IMR-90 (cell line): ENCODE data around the gene PPL. TPM values are rescaled to one million over a fixed set of nuclear protein-coding genes. Genes with fewer than 3 reads are reported as not detected.

Experiments
- ATAC-seq: fragments of 200-7000 bp; cut with Tn5 transposase; 2 replicates; pipeline ENCODE4 v1.9.1; 2020; ENCODE audit warnings: low read depth, mild to moderate bottlenecking, moderate library complexity
- BruUV-seq: library from RNA; stranded (reverse); fragments of 400-500 nt; replicated peaks from 2 replicates; lab custom pipeline; 2021; lab: Mats Ljungman, UMichigan
- CTCF ChIA-PET: fragments of 300-600 bp; formaldehyde crosslinking; extraction: SDS; loops from one replicate; lab custom pipeline; 2021; ENCODE audit warnings: antibody characterized with exemption; lab: Yijun Ruan, JAX
- POLR2A ChIA-PET: fragments of 300-600 bp; sonication (Branson Sonifier 250); formaldehyde crosslinking; loops from one replicate; lab custom pipeline; 2022; ENCODE audit warnings: antibody characterized with exemption; ENCODE audit not compliant: unreplicated experiment; lab: Charles Lee
- DNase-seq: peaks from one replicate; pipeline ENCODE4 v3.0.0; 2013
- H2AFZ ChIP-seq: replicated peaks from 2 replicates; pipeline ENCODE3; 2013; ENCODE audit warnings: low read length, mild to moderate bottlenecking; ENCODE audit not compliant: poor library complexity
- H2AK5ac ChIP-seq: 2 replicates; pipeline ENCODE4 v1.6.1; 2013; ENCODE audit warnings: low read depth, low read length, inconsistent platforms
- H2AK9ac ChIP-seq: replicated peaks from 2 replicates; pipeline ENCODE3; 2013; ENCODE audit warnings: mild to moderate bottlenecking, low read depth, low read length, moderate library complexity; ENCODE audit not compliant: poor library complexity
- H2BK120ac ChIP-seq: 2 replicates; pipeline ENCODE4 v1.6.1; 2013; ENCODE audit warnings: low read depth, low read length, inconsistent platforms
- H2BK15ac ChIP-seq: 3 replicates; pipeline ENCODE4 v1.6.1; 2013; ENCODE audit warnings: low read depth, low read length, inconsistent platforms
- H2BK20ac ChIP-seq: 2 replicates; pipeline ENCODE4 v1.6.1; 2013; ENCODE audit warnings: low read depth, mild to moderate bottlenecking, inconsistent platforms, low read length, moderate library complexity
- H2BK5ac ChIP-seq: 2 replicates; pipeline ENCODE4 v1.6.1; 2013; ENCODE audit warnings: mild to moderate bottlenecking, low read depth, low read length, inconsistent platforms; ENCODE audit not compliant: poor library complexity, severe bottlenecking
- H3K14ac ChIP-seq: replicated peaks from 2 replicates; pipeline ENCODE4 v1.6.1; 2013; ENCODE audit warnings: low read depth, low read length, inconsistent platforms
- H3K18ac ChIP-seq: 2 replicates; pipeline ENCODE4 v1.6.1; 2013; ENCODE audit warnings: low read depth, low read length, control low read depth
- H3K23ac ChIP-seq: 2 replicates; pipeline ENCODE4 v1.6.1; 2013; ENCODE audit warnings: low read depth, low read length, inconsistent platforms
- H3K27ac ChIP-seq: 2 replicates; pipeline ENCODE4 v1.5.1; 2013; ENCODE audit warnings: mild to moderate bottlenecking, control low read depth, low read length; ENCODE audit not compliant: insufficient read depth
- H3K27me3 ChIP-seq: 2 replicates; pipeline ENCODE4 v1.6.1; 2013; ENCODE audit warnings: low read length; ENCODE audit not compliant: control insufficient read depth, insufficient read depth
- H3K36me3 ChIP-seq: 2 replicates; pipeline ENCODE4 v1.6.1; 2013; ENCODE audit warnings: low read length, mixed read lengths; ENCODE audit not compliant: control insufficient read depth, insufficient read depth
- H3K4ac ChIP-seq: 2 replicates; pipeline ENCODE4 v1.6.1; 2013; ENCODE audit warnings: low read depth, low read length, inconsistent platforms
- H3K4me1 ChIP-seq: 2 replicates; pipeline ENCODE4 v1.6.1; 2013; ENCODE audit warnings: low read length, mixed read lengths; ENCODE audit not compliant: control insufficient read depth, insufficient read depth
- H3K4me2 ChIP-seq: 2 replicates; pipeline ENCODE4 v1.6.1; 2013; ENCODE audit warnings: low read depth, mild to moderate bottlenecking, control low read depth, low read length, moderate library complexity
- H3K4me3 ChIP-seq: 2 replicates; pipeline ENCODE4 v1.5.1; 2013; ENCODE audit warnings: low read depth, mild to moderate bottlenecking, control low read depth, low read length, moderate library complexity; ENCODE audit not compliant: insufficient read depth
- H3K56ac ChIP-seq: 2 replicates; pipeline ENCODE4 v1.6.1; 2013; ENCODE audit warnings: low read length, inconsistent platforms; ENCODE audit not compliant: insufficient read depth; ENCODE audit errors: extremely low read depth
- H3K79me1 ChIP-seq, 2 experiments: 2 replicates each; pipeline ENCODE4 v1.6.1; 2013; ENCODE audit warnings: low read length in 2 of 2, inconsistent platforms in 1 of 2, low read depth in 1 of 2
- H3K9ac ChIP-seq: 2 replicates; pipeline ENCODE4 v1.6.1; 2013; ENCODE audit warnings: low read depth, low read length, control low read depth
- H3K9me1 ChIP-seq: 2 replicates; pipeline ENCODE4 v1.6.1; 2013; ENCODE audit warnings: low read length, inconsistent platforms; ENCODE audit not compliant: insufficient read depth
- H3K9me3 ChIP-seq: 2 replicates; pipeline ENCODE4 v1.6.1; 2013; ENCODE audit warnings: low read length; ENCODE audit not compliant: control insufficient read depth, insufficient read depth
- H4K20me1 ChIP-seq: 2 replicates; pipeline ENCODE4 v1.6.1; 2013; ENCODE audit warnings: low read length, inconsistent platforms; ENCODE audit not compliant: insufficient read depth
- H4K5ac ChIP-seq: 2 replicates; pipeline ENCODE4 v1.6.1; 2013; ENCODE audit warnings: mild to moderate bottlenecking, low read depth, low read length, control low read depth
- H4K8ac ChIP-seq, 2 experiments: 2 replicates each; pipeline ENCODE4 v1.6.1; 2013; ENCODE audit warnings: low read depth in 2 of 2, low read length in 2 of 2, control low read depth in 1 of 2, inconsistent platforms in 1 of 2
- H4K91ac ChIP-seq: 2 replicates; pipeline ENCODE4 v1.6.1; 2013; ENCODE audit warnings: low read depth, low read length, inconsistent platforms; ENCODE audit not compliant: insufficient read depth
- BHLHE40 ChIP-seq: fragments of 150-350 bp; IDR thresholded peaks from 2 replicates; pipeline ENCODE4 v1.6.1; 2016; ENCODE audit warnings: mild to moderate bottlenecking, low read depth, low read length
- CHD1 ChIP-seq: IDR thresholded peaks from 2 replicates; pipeline ENCODE4 v1.6.1; 2012; ENCODE audit warnings: low read depth, low read length, improper control_type of control experiment
- FOS ChIP-seq: fragments of 150-350 bp; IDR thresholded peaks from 2 replicates; pipeline ENCODE4 v1.6.1; 2016; ENCODE audit warnings: low read depth, low read length
- MAFK ChIP-seq: IDR thresholded peaks from 2 replicates; pipeline ENCODE4 v1.6.1; 2012; ENCODE audit warnings: low read depth, low read length, improper control_type of control experiment
- MAZ ChIP-seq: IDR thresholded peaks from 2 replicates; pipeline ENCODE4 v1.6.1; 2012; ENCODE audit warnings: low read depth, mild to moderate bottlenecking, low read length, improper control_type of control experiment, moderate library complexity, borderline replicate concordance
- MXI1 ChIP-seq: IDR thresholded peaks from 2 replicates; pipeline ENCODE4 v1.6.1; 2012; ENCODE audit warnings: low read depth, mild to moderate bottlenecking, low read length, moderate library complexity, borderline replicate concordance
- POLR2A ChIP-seq: IDR thresholded peaks from 2 replicates; pipeline ENCODE4 v1.6.1; 2012; ENCODE audit warnings: mild to moderate bottlenecking, low read depth, low read length
- RAD21 ChIP-seq: IDR thresholded peaks from 2 replicates; pipeline ENCODE4 v1.6.1; 2012; ENCODE audit warnings: low read length, improper control_type of control experiment
- RCOR1 ChIP-seq: IDR thresholded peaks from 2 replicates; pipeline ENCODE4 v1.6.1; 2012; ENCODE audit warnings: mild to moderate bottlenecking, low read length, improper control_type of control experiment; ENCODE audit not compliant: insufficient replicate concordance
- RFX5 ChIP-seq: IDR thresholded peaks from 2 replicates; pipeline ENCODE4 v1.8.0; 2012; ENCODE audit warnings: low read depth, mild to moderate bottlenecking, low read length, moderate library complexity
- SMC3 ChIP-seq: fragments of 150-350 bp; IDR thresholded peaks from 2 replicates; pipeline ENCODE4 v1.6.1; 2016; ENCODE audit warnings: low read depth, mild to moderate bottlenecking, antibody characterized with exemption, low read length, moderate library complexity
- WGBS, 2 experiments: methylation state at CpG; one replicate each; pipeline versions ENCODE4 v1.1.5 to v1.1.7; 2013; ENCODE audit warnings: missing lambda C conversion rate in 2 of 2; ENCODE audit not compliant: insufficient read length in 1 of 2; ENCODE audit errors: extremely low coverage in 2 of 2; 5-methylcytosine and 5-hydroxymethylcytosine counted together
- dilution Hi-C: fragments of 300-500 bp; cut with HindIII; formaldehyde crosslinking; loops from one replicate; pipeline ENCODE4 v1.14.3; 2018; ENCODE audit warnings: low sequenced_read_pairs; ENCODE audit not compliant: unreplicated experiment
- in situ Hi-C: fragments of 300-500 bp; cut with MboI; formaldehyde crosslinking; loops from 3 replicates; pipeline ENCODE4 v1.14.3; 2019; ENCODE audit warnings: low sequenced_read_pairs, inconsistent platforms, mixed read lengths
- intact Hi-C: fragments of 100-400 bp; cut with micrococcal nuclease; formaldehyde crosslinking; loops from 2 replicates; pipeline ENCODE4 v1.10.0; 2022
- polyA plus RNA-seq, 3 experiments: library from polyadenylated mRNA; depleted of rRNA; stranded (reverse); fragments of >200 nt; gene quantifications; 2 replicates each; pipeline ENCODE4 v1.2.3, GENCODE V29; 2012; ENCODE audit warnings: low replicate concordance in 1 of 3
- total RNA-seq: library from RNA; depleted of rRNA; stranded (reverse); fragments of >200 nt; gene quantifications from 2 replicates; pipeline ENCODE4 v1.2.3, GENCODE V29; 2012
- TF ChIP-seq, protein P1 (sequence below): conservative IDR thresholded peaks from 2 replicates; pipeline ENCODE4 v1.5.1; 2012; ENCODE audit warnings: mild to moderate bottlenecking, low read depth, low read length, improper control_type of control experiment
- TF ChIP-seq, protein P2 (sequence below): fragments of 150-350 bp; IDR thresholded peaks from 2 replicates; pipeline ENCODE4 v1.6.1; 2017; ENCODE audit warnings: mild to moderate bottlenecking, antibody characterized with exemption, low read length, low read depth
- TF ChIP-seq, protein P3 (sequence below): fragments of 150-350 bp; IDR thresholded peaks from 2 replicates; pipeline ENCODE4 v1.6.1; 2016; ENCODE audit warnings: low read depth, mild to moderate bottlenecking, low read length, moderate library complexity, borderline replicate concordance

The PPL gene
- total and polyA plus RNA-seq, 2 of the 4 experiments (the other 2 are of a cell fraction) = 0.34 to 0.36 TPM

DNA sequence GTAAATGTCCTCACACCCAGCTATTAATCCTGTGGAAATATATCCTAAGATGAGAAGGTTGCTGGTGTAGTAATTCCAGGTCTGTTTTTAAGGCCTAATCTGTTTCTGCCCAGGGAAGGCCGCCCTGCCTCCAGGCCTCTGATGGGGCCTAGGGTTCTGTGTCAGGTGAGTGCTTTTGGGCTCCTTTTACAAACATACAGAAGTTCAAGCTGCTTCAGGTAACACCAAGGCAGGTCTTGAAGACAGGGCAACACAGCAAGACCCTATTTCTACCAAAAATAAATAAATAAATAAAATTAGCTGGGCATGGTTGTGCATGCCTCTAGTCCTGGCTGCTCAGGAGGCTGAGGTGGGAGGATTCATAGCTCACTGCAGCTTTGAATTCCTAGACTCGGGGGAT, 9.3 kb downstream of the PPL start:
- Histone ChIP-seq H3K36me3 (no peaks in the 10 kb centered on the region), H3K4me2 (no peak overlapping the region), H3K14ac (no peak overlapping the region), H4K20me1 (no peaks in the 10 kb centered on the region), H3K4me1 (no peaks in the 10 kb centered on the region), H2BK20ac (no peak overlapping the region), H3K56ac (no peak overlapping the region), H2BK15ac (no peak overlapping the region), H3K79me1 (no peaks in the 10 kb centered on the region), H3K9me1 (no peaks in the 10 kb centered on the region), H2BK5ac (no peak overlapping the region), H3K9ac (no peak overlapping the region), H4K5ac (no peak overlapping the region), H3K4me3 (no peak overlapping the region), H3K18ac (no peak overlapping the region), H3K23ac (no peak overlapping the region), H3K4ac (no peak overlapping the region), H2BK120ac (no peak overlapping the region), H2AFZ (no peak overlapping the region), H2AK5ac (no peak overlapping the region), H4K8ac (no peak overlapping the region), H2AK9ac (no peak overlapping the region), H3K27me3 (peaks cover 35% of the 10 kb centered on the region), H3K27ac (no peak overlapping the region), H4K91ac (no peak overlapping the region), H3K9me3 (peaks cover 10% of the 10 kb centered on the region)
- ChIA-PET POLR2A (no interaction called here), CTCF (no interaction called here)
- BruUV-seq = no TSS peak
- DNase-seq (no peak), ATAC-seq (no peak)
- intact Hi-C loops = no loop called here
- dilution Hi-C loops = no loop called here
- WGBS, 2 experiments = 60% methylated on average over 1 of the region's 2 CpGs; no CpG with 5 or more reads in 1 of the 2 experiments
- in situ Hi-C loops = no loop called here
- no peak for TF ChIP-seq MAFK
- TF ChIP-seq MXI1 = no peak
- TF ChIP-seq RAD21 = no peak
- TF ChIP-seq RCOR1 = no peak
- no peak for TF ChIP-seq CHD1
- TF ChIP-seq SMC3 = no peak
- TF ChIP-seq BHLHE40 = no peak
- TF ChIP-seq, protein P1, sequence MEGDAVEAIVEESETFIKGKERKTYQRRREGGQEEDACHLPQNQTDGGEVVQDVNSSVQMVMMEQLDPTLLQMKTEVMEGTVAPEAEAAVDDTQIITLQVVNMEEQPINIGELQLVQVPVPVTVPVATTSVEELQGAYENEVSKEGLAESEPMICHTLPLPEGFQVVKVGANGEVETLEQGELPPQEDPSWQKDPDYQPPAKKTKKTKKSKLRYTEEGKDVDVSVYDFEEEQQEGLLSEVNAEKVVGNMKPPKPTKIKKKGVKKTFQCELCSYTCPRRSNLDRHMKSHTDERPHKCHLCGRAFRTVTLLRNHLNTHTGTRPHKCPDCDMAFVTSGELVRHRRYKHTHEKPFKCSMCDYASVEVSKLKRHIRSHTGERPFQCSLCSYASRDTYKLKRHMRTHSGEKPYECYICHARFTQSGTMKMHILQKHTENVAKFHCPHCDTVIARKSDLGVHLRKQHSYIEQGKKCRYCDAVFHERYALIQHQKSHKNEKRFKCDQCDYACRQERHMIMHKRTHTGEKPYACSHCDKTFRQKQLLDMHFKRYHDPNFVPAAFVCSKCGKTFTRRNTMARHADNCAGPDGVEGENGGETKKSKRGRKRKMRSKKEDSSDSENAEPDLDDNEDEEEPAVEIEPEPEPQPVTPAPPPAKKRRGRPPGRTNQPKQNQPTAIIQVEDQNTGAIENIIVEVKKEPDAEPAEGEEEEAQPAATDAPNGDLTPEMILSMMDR = no peak
- TF ChIP-seq, protein P2, sequence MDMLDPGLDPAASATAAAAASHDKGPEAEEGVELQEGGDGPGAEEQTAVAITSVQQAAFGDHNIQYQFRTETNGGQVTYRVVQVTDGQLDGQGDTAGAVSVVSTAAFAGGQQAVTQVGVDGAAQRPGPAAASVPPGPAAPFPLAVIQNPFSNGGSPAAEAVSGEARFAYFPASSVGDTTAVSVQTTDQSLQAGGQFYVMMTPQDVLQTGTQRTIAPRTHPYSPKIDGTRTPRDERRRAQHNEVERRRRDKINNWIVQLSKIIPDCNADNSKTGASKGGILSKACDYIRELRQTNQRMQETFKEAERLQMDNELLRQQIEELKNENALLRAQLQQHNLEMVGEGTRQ = no peak
- TF ChIP-seq POLR2A = no peak
- TF ChIP-seq, protein P3, sequence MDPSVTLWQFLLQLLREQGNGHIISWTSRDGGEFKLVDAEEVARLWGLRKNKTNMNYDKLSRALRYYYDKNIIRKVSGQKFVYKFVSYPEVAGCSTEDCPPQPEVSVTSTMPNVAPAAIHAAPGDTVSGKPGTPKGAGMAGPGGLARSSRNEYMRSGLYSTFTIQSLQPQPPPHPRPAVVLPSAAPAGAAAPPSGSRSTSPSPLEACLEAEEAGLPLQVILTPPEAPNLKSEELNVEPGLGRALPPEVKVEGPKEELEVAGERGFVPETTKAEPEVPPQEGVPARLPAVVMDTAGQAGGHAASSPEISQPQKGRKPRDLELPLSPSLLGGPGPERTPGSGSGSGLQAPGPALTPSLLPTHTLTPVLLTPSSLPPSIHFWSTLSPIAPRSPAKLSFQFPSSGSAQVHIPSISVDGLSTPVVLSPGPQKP = no peak
- TF ChIP-seq FOS = no peak
- no peak for TF ChIP-seq RFX5
- TF ChIP-seq MAZ = no peak
